Natural killer cell (primary cell): ENCODE measurements around the gene SPAG7. TPM values are rescaled to one million over a fixed set of nuclear protein-coding genes. Genes with fewer than 3 reads are reported as not detected.

Experiments used
- ATAC-seq, 3 donors: fragments of 150-1000 bp in 2 of 3; fragments of 200-7000 bp in 1 of 3; cut with Tn5 transposase; 1 replicate in 1 of 3; 2 replicates in 2 of 3; pipeline ENCODE4 v1.10.0; 2021; ENCODE audit warnings: mild to moderate bottlenecking in 2 of 3, moderate library complexity in 2 of 3
- DNase-seq, 2 donors: peaks; one replicate each; pipeline versions ENCODE4 v3.0.0 to v3.0.0-alpha.2; 2013 to 2021; ENCODE audit warnings: mixed read lengths in 1 of 2
- H3K27ac ChIP-seq: one replicate; pipeline ENCODE4 v1.5.1; 2013; ENCODE audit warnings: mild to moderate bottlenecking, low read length
- H3K27me3 ChIP-seq: one replicate; pipeline ENCODE4 v1.6.1; 2013; ENCODE audit warnings: low read length; ENCODE audit not compliant: control insufficient read depth, insufficient read depth
- H3K36me3 ChIP-seq: one replicate; pipeline ENCODE4 v1.6.1; 2013; ENCODE audit warnings: low read length; ENCODE audit not compliant: control insufficient read depth, insufficient read depth
- H3K4me1 ChIP-seq: one replicate; pipeline ENCODE4 v1.6.1; 2013; ENCODE audit warnings: low read length; ENCODE audit not compliant: control insufficient read depth, insufficient read depth
- H3K4me3 ChIP-seq: one replicate; pipeline ENCODE4 v1.5.1; 2013; ENCODE audit warnings: low read length
- H3K9me3 ChIP-seq: one replicate; pipeline ENCODE4 v1.6.1; 2013; ENCODE audit warnings: low read length; ENCODE audit not compliant: control insufficient read depth, insufficient read depth
- H3K27ac Mint-ChIP-seq, 2 donors: one replicate each; pipeline ENCODE4 v1.8.0; 2022; ENCODE audit warnings: mild to moderate bottlenecking in 2 of 2, mixed read lengths in 2 of 2, moderate library complexity in 1 of 2
- H3K27me3 Mint-ChIP-seq, 2 donors: one replicate each; pipeline ENCODE4 v1.8.0; 2022; ENCODE audit warnings: low read depth in 2 of 2, mixed read lengths in 2 of 2
- H3K36me3 Mint-ChIP-seq: one replicate; pipeline ENCODE4 v1.8.0; 2022; ENCODE audit warnings: mixed read lengths
- H3K4me1 Mint-ChIP-seq, 2 donors: one replicate each; pipeline ENCODE4 v1.8.0; 2022; ENCODE audit warnings: mixed read lengths in 2 of 2
- H3K4me3 Mint-ChIP-seq: one replicate; pipeline ENCODE4 v1.8.0; 2022; ENCODE audit warnings: mild to moderate bottlenecking, moderate library complexity, mixed read lengths
- H3K9me3 Mint-ChIP-seq, 2 donors: one replicate each; pipeline ENCODE4 v1.8.0; 2022; ENCODE audit warnings: mixed read lengths in 2 of 2
- CTCF ChIP-seq: fragments of 200-600 bp; IDR thresholded peaks from one replicate; pipeline ENCODE4 v1.8.0; 2022; ENCODE audit warnings: antibody characterized with exemption
- WGBS: methylation state at CpG from one replicate; pipeline ENCODE4 v1.1.7; 2013; ENCODE audit warnings: missing lambda C conversion rate; ENCODE audit not compliant: insufficient coverage; 5-methylcytosine and 5-hydroxymethylcytosine counted together
- intact Hi-C: fragments of 100-400 bp; cut with micrococcal nuclease; formaldehyde crosslinking; loops from one replicate; pipeline ENCODE4 v1.14.2; 2022
- total RNA-seq, 4 donors: library from RNA; stranded (reverse); fragments of 120-200 nt in 1 of 4; gene quantifications; one replicate each; pipeline versions ENCODE4 v1.2.3 to v1.2.4, GENCODE V29; 2013 to 2022

SPAG7 gene
- total RNA-seq, 3 donors from 2014 or later (not counting 1 experiment from before 2014, with no cell fraction given): 45.7 to 60.2 (median 59.6) TPM

- no peak overlapping the region for H3K4me3 ChIP-seq
- Mint-ChIP-seq H3K27ac (peak overlapping the region in 1 of 2 donors; percentile 86), H3K4me1 (peaks cover 18 to 38% of the 10 kb centered on the region in 2 donors), H3K36me3 (peaks cover 5% of the 10 kb centered on the region), H3K9me3 (no peaks in the 10 kb centered on the region), H3K27me3 (peaks cover 0 to 4% of the 10 kb centered on the region in 2 donors), H3K4me3 (peak overlapping the region; percentile 89)
- H3K36me3 ChIP-seq: peaks cover 15% of the 10 kb centered on the region
- H3K9me3 ChIP-seq: no peaks in the 10 kb centered on the region
- H3K4me1 ChIP-seq: peaks cover 21% of the 10 kb centered on the region
- DNase-seq (no peak), ATAC-seq (no peak)
- H3K27me3 ChIP-seq: no peaks in the 10 kb centered on the region
- WGBS: 81% methylated on average over 12 of the region's 12 CpGs
- H3K27ac ChIP-seq: no peak overlapping the region
- TF ChIP-seq CTCF: no peak
- intact Hi-C loops: no loop called here
Observed at GRCh38 chr17:4999430-5000093, 31.9 kb upstream of the SPAG7 start.

GRCh38 chr17:4998732-4999429 is 31.3 kb upstream of the SPAG7 start:
- Histone ChIP-seq H3K36me3 (peaks cover 9% of the 10 kb centered on the region), H3K4me3 (peak overlapping the region; percentile 67), H3K4me1 (peaks cover 21% of the 10 kb centered on the region), H3K27me3 (no peaks in the 10 kb centered on the region), H3K9me3 (no peaks in the 10 kb centered on the region), H3K27ac (no peak overlapping the region)
- peak overlapping the region; percentile 89 for H3K4me3 Mint-ChIP-seq
- H3K4me1 Mint-ChIP-seq: peaks cover 18 to 38% of the 10 kb centered on the region in 2 donors
- H3K27me3 Mint-ChIP-seq: peaks cover 0 to 4% of the 10 kb centered on the region in 2 donors
- intact Hi-C loops: no loop called here
- no peaks in the 10 kb centered on the region for H3K36me3 Mint-ChIP-seq
- no peak for TF ChIP-seq CTCF
- H3K9me3 Mint-ChIP-seq: no peaks in the 10 kb centered on the region
- WGBS: 62% methylated on average over 13 of the region's 14 CpGs
- no peak for ATAC-seq
- peak overlapping the region in 1 of 2 donors; percentile 86 for H3K27ac Mint-ChIP-seq
- peak in 1 of 2 donors; percentile 57 for DNase-seq

GRCh38 chr17:4998027-4998731 is 30.6 kb upstream of the SPAG7 start:
- Mint-ChIP-seq H3K27me3 (peaks cover 0 to 4% of the 10 kb centered on the region in 2 donors), H3K36me3 (no peaks in the 10 kb centered on the region), H3K4me3 (peak overlapping the region; percentile 89), H3K27ac (peak overlapping the region in 1 of 2 donors; percentile 86), H3K4me1 (peaks cover 18 to 38% of the 10 kb centered on the region in 2 donors), H3K9me3 (no peaks in the 10 kb centered on the region)
- peaks cover 2% of the 10 kb centered on the region for H3K36me3 ChIP-seq
- no peak overlapping the region for H3K27ac ChIP-seq
- ATAC-seq: no peak
- no peaks in the 10 kb centered on the region for H3K27me3 ChIP-seq
- intact Hi-C loops: no loop called here
- peak overlapping the region; percentile 67 for H3K4me3 ChIP-seq
- DNase-seq: peak in 1 of 2 donors; percentile 26
- 3% methylated on average over 55 of the region's 55 CpGs for WGBS
- peaks cover 21% of the 10 kb centered on the region for H3K4me1 ChIP-seq
- no peaks in the 10 kb centered on the region for H3K9me3 ChIP-seq
- TF ChIP-seq CTCF: no peak
